NCI-H2171 treated with DMSO at 0.1 percent for 48 hours (cell line): ENCODE measurements around the gene HPF1.
"Not testable (repeated sequence)": the region's sequence is repeated elsewhere in the genome, so short reads cannot be mapped to it uniquely, and the experiment has no call there.

Experiments used
- DNase-seq: peaks from one replicate; lab custom pipeline; 2025; lab: John Stamatoyannopoulos, UW

The HPF1 gene

DNA sequence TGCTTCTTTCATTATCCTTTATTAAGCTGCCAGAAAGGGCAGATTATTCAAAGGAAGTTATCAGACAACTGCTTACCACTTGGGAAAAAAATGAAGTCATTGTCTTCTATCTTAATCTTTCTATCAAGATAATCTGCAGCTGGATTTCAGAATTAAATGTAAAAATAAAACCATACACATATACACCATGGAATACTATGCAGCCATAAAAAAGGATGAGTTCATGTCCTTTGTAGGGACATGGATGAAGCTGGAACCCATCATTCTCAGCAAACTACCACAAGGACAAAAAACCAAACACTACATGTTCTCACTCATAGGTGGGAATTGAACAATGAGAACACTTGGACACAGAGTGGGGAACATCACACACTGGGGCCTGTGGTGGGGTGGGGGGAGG, 19.1 kb downstream of the HPF1 start:
- not testable (repeated sequence) for DNase-seq

DNA sequence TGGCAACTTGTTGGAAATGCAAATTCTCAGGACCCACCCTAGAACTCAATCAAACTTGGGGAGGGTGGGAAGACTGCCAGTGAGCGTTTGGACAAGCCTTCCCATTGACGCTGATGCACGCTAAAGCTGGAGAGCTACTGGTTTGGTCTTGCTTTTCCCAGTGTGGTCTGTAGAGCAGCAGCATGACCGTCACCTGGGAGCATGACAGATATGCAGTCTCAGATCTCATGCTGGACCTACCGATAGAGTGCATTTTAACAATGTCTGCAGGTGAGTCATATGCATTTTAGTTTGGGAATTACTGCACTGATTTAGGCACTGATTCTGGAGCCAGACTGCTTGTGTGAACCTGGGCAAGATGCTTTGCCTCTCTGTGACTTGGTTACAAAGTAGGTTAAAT, 27.2 kb downstream of the HPF1 start:
- DNase-seq: no peak

GRCh38 chr4:169727616-169728015, 30.1 kb downstream of the HPF1 start:
- DNase-seq: no peak

DNA sequence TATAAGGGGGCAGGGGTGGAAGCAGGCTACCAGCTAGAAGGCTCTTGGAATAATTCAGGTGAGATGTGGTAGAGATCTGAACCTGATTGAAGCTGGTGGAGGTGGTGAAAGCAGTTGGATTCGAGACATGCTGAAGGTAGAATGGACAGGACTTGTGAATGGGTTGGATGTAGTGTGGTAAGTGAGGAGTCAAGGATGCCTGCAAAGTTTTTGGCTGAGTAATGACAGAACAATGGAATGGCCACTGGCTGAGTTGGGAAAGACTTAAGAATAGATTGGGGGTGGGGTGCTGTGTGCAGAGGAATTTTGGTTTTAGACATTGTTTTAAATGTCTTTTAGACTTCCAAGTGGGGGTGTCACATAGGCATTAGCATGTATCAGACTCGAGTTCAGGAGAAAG, 33.5 kb downstream of the HPF1 start:
- no peak for DNase-seq

- DNase-seq: no peak
Measured at GRCh38 chr4:169723207-169723965, 34.4 kb downstream of the HPF1 start.

- DNase-seq: no peak
Measured at GRCh38 chr4:169720529-169720928, 37.2 kb downstream of the HPF1 start.

- no peak for DNase-seq
Measured at GRCh38 chr4:169716677-169717076, 41.1 kb downstream of the HPF1 start.

- DNase-seq: no peak
Measured at GRCh38 chr4:169715826-169716225, 41.9 kb downstream of the HPF1 start.

- no peak for DNase-seq
Measured at GRCh38 chr4:169707958-169708643, 49.6 kb downstream of the HPF1 start.

DNA sequence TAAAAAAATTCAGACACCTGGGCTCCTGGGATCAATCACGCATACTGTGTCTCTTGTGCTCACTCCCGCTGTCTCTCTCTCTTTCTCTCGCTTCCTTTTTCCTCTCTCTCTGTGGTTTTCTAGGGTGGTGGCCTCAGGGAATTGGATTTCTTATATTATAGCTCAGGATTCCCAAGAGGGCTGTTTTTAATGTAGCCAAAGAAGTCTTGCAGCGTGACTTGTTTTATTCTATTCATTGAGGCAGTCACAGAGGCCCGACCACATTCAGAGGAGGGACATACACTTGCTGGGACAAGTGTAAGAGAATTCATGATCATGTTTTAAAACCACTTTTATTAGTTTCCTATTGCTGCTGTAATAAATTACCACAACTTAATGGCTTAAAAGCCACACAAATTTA, 59.4 kb downstream of the HPF1 start:
- DNase-seq: no peak

DNA sequence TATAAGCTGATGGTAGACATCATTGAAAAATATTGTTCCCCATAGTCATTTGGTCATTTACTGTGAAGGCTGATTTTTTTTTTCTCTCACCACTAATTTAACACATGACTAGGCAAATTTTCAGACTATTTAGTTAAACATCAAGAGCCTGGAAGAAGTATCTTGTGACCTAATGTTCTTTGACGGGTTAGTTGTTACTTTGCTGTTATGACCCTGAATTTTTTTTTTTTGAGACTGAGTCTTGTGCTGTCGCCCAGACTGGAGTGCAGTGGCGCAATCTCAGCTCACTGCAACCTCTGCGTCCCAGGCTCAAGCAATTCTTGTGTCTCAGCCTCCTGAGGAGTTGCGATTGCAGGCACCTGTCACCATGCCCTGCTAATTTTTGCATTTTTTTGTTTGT, 67.0 kb downstream of the HPF1 start:
- no peak for DNase-seq

- peak; percentile 23 for DNase-seq
Measured at GRCh38 chr4:169689681-169690080, 68.1 kb downstream of the HPF1 start.

- DNase-seq: no peak
Measured at GRCh38 chr4:169682372-169683047, 75.2 kb downstream of the HPF1 start.
